ENCODE data around the gene DPEP2.
"Not testable (repeated sequence)": the region's sequence is repeated elsewhere in the genome, so short reads cannot be mapped to it uniquely, and the experiment has no call there.

Gene DPEP2

DNA sequence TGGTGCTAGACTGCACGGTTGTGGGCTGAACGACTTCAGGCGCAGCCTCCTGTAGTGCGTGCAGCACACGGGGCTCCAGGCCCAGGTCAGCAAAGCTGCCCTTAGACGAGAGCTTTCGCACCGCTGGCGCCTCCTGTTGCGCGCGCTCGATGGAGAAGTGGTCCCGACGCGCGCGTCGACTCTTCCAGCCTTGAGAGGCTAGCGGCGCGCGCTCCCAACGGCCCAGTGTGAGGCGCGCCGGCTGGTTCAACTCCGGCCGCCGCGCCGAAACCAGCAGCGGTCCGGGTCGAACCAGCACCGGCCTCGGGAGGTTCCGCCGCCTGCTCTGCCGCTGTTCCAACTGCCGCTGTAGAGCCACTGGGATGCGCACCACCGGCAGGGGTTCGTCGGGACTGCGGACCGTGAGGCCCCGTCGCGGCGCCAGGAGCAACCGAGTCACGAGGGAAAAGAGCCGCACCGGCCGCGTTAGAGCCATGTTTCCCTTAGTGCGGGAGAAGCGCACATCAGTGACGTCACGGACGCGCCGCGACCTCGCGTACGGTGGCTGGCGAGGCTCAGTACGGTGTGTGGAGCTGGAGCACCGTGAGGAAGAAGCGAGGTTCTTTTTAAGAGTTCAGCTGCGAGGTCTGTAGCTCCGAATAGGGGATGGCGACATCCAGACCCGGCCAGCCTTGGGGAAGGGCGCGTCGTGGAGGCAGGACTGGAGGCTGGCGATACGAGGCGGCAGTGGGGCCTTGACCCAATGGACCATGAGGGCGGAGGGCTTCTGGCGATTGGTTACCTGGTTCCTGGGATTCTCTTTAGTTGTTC lies 23.6 kb upstream of the DPEP2 start, which contains the start of the genes DDX28 and DUS2:
Gene DDX28 (minus strand): TSS at position 505 of the 810 bp plus-strand sequence. CDS start 30 bp downstream, at position 475.
Gene DUS2 (plus strand): TSS at position 557 of the 810 bp plus-strand sequence. CDS start 14,740 bp downstream, outside the sequence.
- H3K27me3 Mint-ChIP-seq, result no peaks in the 10 kb centered on the region
- DNase-seq (ENCODE audit: low spot score in 2 of 2), result peak; percentile 94 to 96
- peak; percentile 96 for ATAC-seq (replicated peaks; ENCODE audit: extremely low read depth, poor library complexity, severe bottlenecking)
- no peaks in the 10 kb centered on the region for H3K9me3 Mint-ChIP-seq
- peak within 1 kb of the TSS; percentile 95 for H3K27ac Mint-ChIP-seq (ENCODE audit: low read depth)
- H3K4me1 Mint-ChIP-seq, result peaks cover 23% of the 10 kb centered on the region
- H3K4me3 Mint-ChIP-seq, result peak within 1 kb of the TSS; percentile 93
- H3K36me3 Mint-ChIP-seq (ENCODE audit: insufficient read depth), result peaks cover 21% of the 10 kb centered on the region

- Mint-ChIP-seq H3K36me3 (ENCODE audit: insufficient read depth) (peaks cover 19% of the 10 kb centered on the region), H3K9me3 (no peaks in the 10 kb centered on the region), H3K4me3 (peak overlapping the region; percentile 93), H3K27me3 (no peaks in the 10 kb centered on the region), H3K27ac (ENCODE audit: low read depth) (peak overlapping the region; percentile 95), H3K4me1 (peaks cover 17% of the 10 kb centered on the region)
- DNase-seq (ENCODE audit: low spot score in 2 of 2) (no peak), ATAC-seq (replicated peaks; ENCODE audit: extremely low read depth, poor library complexity, severe bottlenecking) (no peak)
Observed at GRCh38 chr16:68022278-68022727, 23.0 kb upstream of the DPEP2 start.

GRCh38 chr16:68021490-68021889 lies 22.2 kb upstream of the DPEP2 start:
- Mint-ChIP-seq H3K27me3 (no peaks in the 10 kb centered on the region), H3K27ac (ENCODE audit: low read depth) (peak overlapping the region; percentile 95), H3K4me1 (peaks cover 17% of the 10 kb centered on the region), H3K36me3 (ENCODE audit: insufficient read depth) (peaks cover 19% of the 10 kb centered on the region), H3K9me3 (no peaks in the 10 kb centered on the region), H3K4me3 (peak overlapping the region; percentile 93)
- ATAC-seq (replicated peaks; ENCODE audit: extremely low read depth, poor library complexity, severe bottlenecking), result no peak
- DNase-seq (ENCODE audit: low spot score in 2 of 2), result no peak

- DNase-seq (ENCODE audit: low spot score in 2 of 2), result no peak
- Mint-ChIP-seq H3K27me3 (no peaks in the 10 kb centered on the region), H3K4me1 (peaks cover 17% of the 10 kb centered on the region), H3K9me3 (no peaks in the 10 kb centered on the region), H3K27ac (ENCODE audit: low read depth) (no peak overlapping the region), H3K36me3 (ENCODE audit: insufficient read depth) (peaks cover 17% of the 10 kb centered on the region), H3K4me3 (no peak overlapping the region)
- no peak for ATAC-seq (replicated peaks; ENCODE audit: extremely low read depth, poor library complexity, severe bottlenecking)
Observed at GRCh38 chr16:68019167-68019680, 19.9 kb upstream of the DPEP2 start.

DNA sequence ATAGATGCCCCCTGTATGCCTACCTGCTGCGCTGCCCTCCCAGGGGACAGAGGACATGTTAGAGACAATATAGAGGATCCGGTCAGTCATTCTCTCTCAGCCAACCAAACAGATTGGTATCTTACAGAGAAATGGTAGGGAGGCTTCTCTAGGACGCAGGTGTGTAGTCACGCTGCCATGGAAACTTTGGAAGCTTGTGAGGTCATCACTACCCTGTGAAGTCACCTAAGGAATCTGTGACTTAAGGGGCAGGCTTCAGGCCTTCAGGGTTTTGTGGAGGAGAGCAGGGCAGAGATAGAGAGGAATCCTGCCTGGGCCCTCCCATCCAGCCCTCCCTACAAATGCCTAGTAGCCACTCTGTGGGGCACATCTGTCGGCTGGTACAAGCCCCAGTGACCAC lies 16.4 kb upstream of the DPEP2 start, which contains the start of gene DPEP2NB:
Gene DPEP2NB (minus strand): TSS at position 231 of the 400 bp plus-strand sequence. CDS start 141 bp downstream, at position 90.
- DNase-seq (ENCODE audit: low spot score in 2 of 2) (no peak), ATAC-seq (replicated peaks; ENCODE audit: extremely low read depth, poor library complexity, severe bottlenecking) (no peak)
- no peak within 1 kb of the TSS for H3K27ac Mint-ChIP-seq (ENCODE audit: low read depth)
- peaks cover 5% of the 10 kb centered on the region for H3K4me1 Mint-ChIP-seq
- no peaks in the 10 kb centered on the region for H3K27me3 Mint-ChIP-seq
- no peak within 1 kb of the TSS for H3K4me3 Mint-ChIP-seq
- no peaks in the 10 kb centered on the region for H3K9me3 Mint-ChIP-seq
- no peaks in the 10 kb centered on the region for H3K36me3 Mint-ChIP-seq (ENCODE audit: insufficient read depth)

- no peaks in the 10 kb centered on the region for H3K27me3 Mint-ChIP-seq
- DNase-seq (ENCODE audit: low spot score in 2 of 2), result no peak
- H3K4me1 Mint-ChIP-seq, result peaks cover 5% of the 10 kb centered on the region
- no peak overlapping the region for H3K4me3 Mint-ChIP-seq
- H3K27ac Mint-ChIP-seq (ENCODE audit: low read depth), result no peak overlapping the region
- no peaks in the 10 kb centered on the region for H3K9me3 Mint-ChIP-seq
- ATAC-seq (replicated peaks; ENCODE audit: extremely low read depth, poor library complexity, severe bottlenecking), result no peak
- H3K36me3 Mint-ChIP-seq (ENCODE audit: insufficient read depth), result peaks cover 3% of the 10 kb centered on the region
Observed at GRCh38 chr16:68013440-68013839, 14.2 kb upstream of the DPEP2 start.

DNA sequence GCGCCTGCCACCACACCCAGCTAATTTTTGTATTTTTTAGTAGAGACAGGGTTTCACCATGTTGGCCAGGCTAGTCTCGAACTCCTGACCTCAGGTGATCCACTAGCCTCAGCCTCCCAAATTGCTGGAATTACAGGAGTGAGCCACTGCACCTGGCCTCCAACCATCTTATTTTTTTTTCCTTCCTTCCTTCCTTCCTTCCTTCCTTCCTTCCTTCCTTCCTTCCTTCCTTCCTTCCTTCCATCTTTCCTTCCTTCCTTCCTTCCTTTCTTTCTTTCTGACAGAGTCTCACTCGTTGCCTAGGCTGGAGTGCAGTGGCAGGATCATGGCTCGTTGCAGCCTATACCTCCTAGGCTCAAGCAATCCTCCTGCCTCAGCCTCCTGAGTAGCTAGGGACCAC lies 10.6 kb upstream of the DPEP2 start:
- H3K27ac Mint-ChIP-seq (ENCODE audit: low read depth); DNase-seq (ENCODE audit: low spot score in 2 of 2); H3K36me3 Mint-ChIP-seq (ENCODE audit: insufficient read depth); H3K27me3 Mint-ChIP-seq; H3K9me3 Mint-ChIP-seq; H3K4me3 Mint-ChIP-seq; ATAC-seq (replicated peaks; ENCODE audit: extremely low read depth, poor library complexity, severe bottlenecking): not testable (repeated sequence)
- peaks cover 23% of the 10 kb centered on the region for H3K4me1 Mint-ChIP-seq

DNA sequence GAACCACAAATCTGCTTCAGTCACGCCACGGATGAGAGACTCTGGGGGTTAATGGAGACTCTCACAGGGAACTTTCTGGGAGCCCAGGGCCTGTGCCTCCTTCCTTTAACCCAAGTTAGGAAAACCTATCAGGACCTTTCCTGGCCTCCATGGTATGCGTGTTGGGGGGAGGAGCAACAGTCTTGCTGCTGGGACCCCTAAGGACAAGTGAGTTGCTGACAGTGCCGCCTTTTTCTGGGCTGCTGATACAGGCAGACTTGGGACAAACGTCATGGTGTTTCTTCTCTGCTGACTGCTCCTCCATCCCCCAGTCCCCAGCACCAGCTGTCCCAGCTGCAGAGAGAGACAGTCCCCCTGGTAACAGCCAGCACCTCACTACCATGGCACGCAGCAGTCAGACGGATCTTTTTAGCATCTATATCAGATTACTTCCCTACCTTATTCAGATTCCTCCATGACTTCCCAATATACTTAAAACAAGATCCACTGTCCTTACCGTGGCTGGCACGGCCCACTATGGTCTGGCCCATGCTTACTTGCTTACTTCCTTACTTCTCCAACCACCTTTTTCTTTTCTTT lies 10.0 kb upstream of the DPEP2 start:
- Mint-ChIP-seq H3K36me3 (ENCODE audit: insufficient read depth) (peaks cover 3% of the 10 kb centered on the region), H3K27ac (ENCODE audit: low read depth) (no peak overlapping the region), H3K4me3 (no peak overlapping the region), H3K27me3 (no peaks in the 10 kb centered on the region), H3K9me3 (no peaks in the 10 kb centered on the region), H3K4me1 (peaks cover 26% of the 10 kb centered on the region)
- DNase-seq (ENCODE audit: low spot score in 2 of 2) (no peak), ATAC-seq (replicated peaks; ENCODE audit: extremely low read depth, poor library complexity, severe bottlenecking) (no peak)

GRCh38 chr16:68005786-68006286 lies 6.6 kb upstream of the DPEP2 start:
- Mint-ChIP-seq H3K36me3 (ENCODE audit: insufficient read depth) (peaks cover 3% of the 10 kb centered on the region), H3K9me3 (no peaks in the 10 kb centered on the region), H3K27me3 (no peaks in the 10 kb centered on the region), H3K4me3 (peak overlapping the region; percentile 53), H3K4me1 (peaks cover 28% of the 10 kb centered on the region), H3K27ac (ENCODE audit: low read depth) (peak overlapping the region; percentile 92)
- ATAC-seq (replicated peaks; ENCODE audit: extremely low read depth, poor library complexity, severe bottlenecking) (peak; percentile 98), DNase-seq (ENCODE audit: low spot score in 2 of 2) (peak in 1 of 2 donors; percentile 53)

GRCh38 chr16:68005211-68005610 lies 5.9 kb upstream of the DPEP2 start:
- Mint-ChIP-seq H3K27ac (ENCODE audit: low read depth) (peak overlapping the region; percentile 92), H3K4me1 (peaks cover 33% of the 10 kb centered on the region), H3K4me3 (peak overlapping the region; percentile 53), H3K27me3 (no peaks in the 10 kb centered on the region), H3K9me3 (no peaks in the 10 kb centered on the region), H3K36me3 (ENCODE audit: insufficient read depth) (peaks cover 3% of the 10 kb centered on the region)
- ATAC-seq (replicated peaks; ENCODE audit: extremely low read depth, poor library complexity, severe bottlenecking), result no peak
- no peak for DNase-seq (ENCODE audit: low spot score in 2 of 2)

- Mint-ChIP-seq H3K36me3 (ENCODE audit: insufficient read depth) (peaks cover 5% of the 10 kb centered on the region), H3K4me1 (peaks cover 48% of the 10 kb centered on the region), H3K4me3 (no peak overlapping the region), H3K27ac (ENCODE audit: low read depth) (no peak overlapping the region), H3K27me3 (no peaks in the 10 kb centered on the region), H3K9me3 (no peaks in the 10 kb centered on the region)
- ATAC-seq (replicated peaks; ENCODE audit: extremely low read depth, poor library complexity, severe bottlenecking) (no peak), DNase-seq (ENCODE audit: low spot score in 2 of 2) (no peak)
Observed at GRCh38 chr16:68003031-68003430, 3.7 kb upstream of the DPEP2 start.

DNA sequence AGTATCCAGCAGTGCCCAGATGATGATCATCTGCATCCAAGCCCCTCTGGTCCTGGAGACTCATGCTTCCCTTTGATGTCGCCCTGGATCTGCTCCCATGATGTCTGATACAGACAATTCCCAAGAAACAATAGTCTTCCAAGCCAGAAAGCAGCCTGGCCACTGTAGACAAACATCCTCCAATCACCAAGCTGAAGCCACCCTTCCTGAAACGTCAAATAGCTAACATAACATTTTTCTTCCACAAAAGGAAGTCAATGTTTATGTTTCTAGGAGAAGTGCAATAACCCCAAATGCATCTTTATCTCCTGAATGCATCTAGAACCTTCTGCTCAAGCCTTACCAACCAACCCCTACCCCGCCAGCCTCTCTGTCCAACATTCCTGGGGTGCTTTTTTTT lies 1.2 kb upstream of the DPEP2 start:
- peaks cover 43% of the 10 kb centered on the region for H3K4me1 Mint-ChIP-seq

More for the DNA sequence above, 1.2 kb upstream of the DPEP2 start:
- DNase-seq (ENCODE audit: low spot score in 2 of 2), result no peak
- ATAC-seq (replicated peaks; ENCODE audit: extremely low read depth, poor library complexity, severe bottlenecking), result no peak
- Mint-ChIP-seq H3K36me3 (ENCODE audit: insufficient read depth) (peaks cover 7% of the 10 kb centered on the region), H3K27me3 (no peaks in the 10 kb centered on the region), H3K9me3 (no peaks in the 10 kb centered on the region), H3K27ac (ENCODE audit: low read depth) (peak overlapping the region; percentile 86), H3K4me3 (peak overlapping the region; percentile 84)
